A549 (cell line): ENCODE data around the gene UFM1. TPM values are rescaled to one million over a fixed set of nuclear protein-coding genes. Genes with fewer than 3 reads are reported as not detected.
"Not testable (repeated sequence)": the region's sequence is repeated elsewhere in the genome, so short reads cannot be mapped to it uniquely, and the experiment has no call there.

Experiments
- ATAC-seq, 2 experiments: fragments of 200-7000 bp in 1 of 2; fragments of >200 bp in 1 of 2; cut with Nextera tagmentation in 1 of 2; cut with Tn5 transposase in 1 of 2; 3 replicates each; pipeline versions ENCODE4 v1.8.0 to v1.9.1; 2018 to 2020; ENCODE audit warnings: mild to moderate bottlenecking in 1 of 2, moderate library complexity in 1 of 2
- CTCF ChIA-PET: fragments of 300-600 bp; sonication (Branson Sonifier 250); formaldehyde crosslinking; extraction: SDS; loops from one replicate; lab custom pipeline; 2021; ENCODE audit warnings: antibody characterized with exemption, inconsistent platforms; lab: Yijun Ruan, JAX
- POLR2A ChIA-PET: fragments of 350-600 bp; formaldehyde crosslinking; extraction: SDS; loops from one replicate; lab custom pipeline; 2021; ENCODE audit warnings: antibody characterized with exemption, inconsistent platforms; lab: Yijun Ruan, JAX
- DNase-seq, 2 experiments: peaks; one replicate each; pipeline versions ENCODE4 v3.0.0 to v3.0.0-alpha.2; 2011 to 2016; ENCODE audit warnings: low read depth in 1 of 2, low spot score in 1 of 2
- FAIRE-seq: peaks from 2 replicates; lab custom pipeline; 2011; peaks lifted over from hg19 to GRCh38; lab: Jason Lieb, UNC
- H3K27ac ChIP-seq, 2 experiments: fragments of >200 bp; sonication (Bioruptor Twin); formaldehyde crosslinking; 3 replicates each; pipeline ENCODE4 v1.5.1; 2016 to 2017
- H3K4me1 ChIP-seq: fragments of >200 bp; sonication (Bioruptor Twin); formaldehyde crosslinking; 3 replicates; pipeline ENCODE4 v1.6.1; 2016
- H3K4me2 ChIP-seq: fragments of >200 bp; sonication (Bioruptor Twin); formaldehyde crosslinking; 3 replicates; pipeline ENCODE4 v1.6.1; 2016
- H3K4me3 ChIP-seq: fragments of >200 bp; sonication (Bioruptor Twin); formaldehyde crosslinking; 3 replicates; pipeline ENCODE4 v1.5.1; 2016
- H3K9me3 ChIP-seq: fragments of >200 bp; sonication (Bioruptor Twin); formaldehyde crosslinking; 3 replicates; pipeline ENCODE4 v1.6.1; 2016
- BHLHE40 ChIP-seq: IDR thresholded peaks from 2 replicates; pipeline ENCODE4 v1.6.1; 2012; ENCODE audit warnings: low read depth, low read length, inconsistent platforms
- CBX8 ChIP-seq: fragments of 200-600 bp; sonication (generic); IDR thresholded peaks from 2 replicates; pipeline ENCODE4 v1.6.1; 2016
- CEBPB ChIP-seq, 2 experiments: fragments of >200 bp in 1 of 2; sonication (Bioruptor Twin) in 1 of 2; formaldehyde crosslinking in 1 of 2; IDR thresholded peaks; 2 replicates each; pipeline ENCODE4 v1.6.1; 2012 to 2016
- CHD2 ChIP-seq: fragments of 150-350 bp; IDR thresholded peaks from 2 replicates; pipeline ENCODE4 v1.6.1; 2014; ENCODE audit warnings: low read length; ENCODE audit not compliant: partially characterized antibody
- CHD4 ChIP-seq: fragments of 200-600 bp; sonication (generic); IDR thresholded peaks from 2 replicates; pipeline ENCODE4 v1.6.1; 2016; ENCODE audit warnings: antibody characterized with exemption, mild to moderate bottlenecking, borderline replicate concordance
- FOSB ChIP-seq: fragments of 250-450 bp; sonication (Bioruptor Pico); IDR thresholded peaks from 2 replicates; pipeline ENCODE4 v1.5.0; 2020; ENCODE audit warnings: mild to moderate bottlenecking, moderate library complexity
- GATA3 ChIP-seq: IDR thresholded peaks from 2 replicates; pipeline ENCODE4 v1.6.1; 2012; ENCODE audit warnings: borderline replicate concordance
- HDAC2 ChIP-seq: fragments of 200-600 bp; sonication (generic); IDR thresholded peaks from 2 replicates; pipeline ENCODE4 v1.6.1; 2016
- HOXB13 ChIP-seq: fragments of 250-450 bp; sonication (Bioruptor Pico); IDR thresholded peaks from 2 replicates; pipeline ENCODE4 v1.5.0; 2020; ENCODE audit warnings: low read depth, mild to moderate bottlenecking, moderate library complexity
- JUN ChIP-seq, 2 experiments: fragments of >200 bp; sonication (Bioruptor Twin); formaldehyde crosslinking; IDR thresholded peaks; 2 replicates in 1 of 2; 3 replicates in 1 of 2; pipeline ENCODE4 v1.6.1; 2016 to 2017
- KDM1A ChIP-seq: fragments of 200-600 bp; sonication (generic); IDR thresholded peaks from 2 replicates; pipeline ENCODE4 v1.6.1; 2016; ENCODE audit warnings: low read depth, mild to moderate bottlenecking
- KDM5A ChIP-seq: fragments of 200-600 bp; sonication (generic); IDR thresholded peaks from 2 replicates; pipeline ENCODE4 v1.6.1; 2016; ENCODE audit warnings: antibody characterized with exemption, mild to moderate bottlenecking
- MAFK ChIP-seq: fragments of 450-650 bp; IDR thresholded peaks from 2 replicates; pipeline ENCODE4 v1.6.1; 2014; ENCODE audit not compliant: partially characterized antibody
- MAX ChIP-seq: IDR thresholded peaks from 2 replicates; pipeline ENCODE4 v1.6.1; 2012
- NR3C1 ChIP-seq: fragments of >200 bp; sonication (Bioruptor Twin); formaldehyde crosslinking; IDR thresholded peaks from 3 replicates; pipeline ENCODE4 v1.6.1; 2017
- POLR2A ChIP-seq: IDR thresholded peaks from 2 replicates; pipeline ENCODE4 v1.6.1; 2012; ENCODE audit warnings: mild to moderate bottlenecking, low read length
- POLR2AphosphoS2 ChIP-seq: conservative IDR thresholded peaks from 2 replicates; pipeline ENCODE4 v1.6.1; 2012; ENCODE audit warnings: low read length, improper control_type of control experiment, inconsistent platforms
- RCOR1 ChIP-seq: fragments of 150-350 bp; IDR thresholded peaks from 2 replicates; pipeline ENCODE4 v1.6.1; 2014; ENCODE audit warnings: antibody characterized with exemption, low read length, low read depth
- REST ChIP-seq: fragments of 200-600 bp; sonication (generic); IDR thresholded peaks from 2 replicates; pipeline ENCODE4 v1.6.1; 2016; ENCODE audit warnings: antibody characterized with exemption, mild to moderate bottlenecking, moderate library complexity
- RFX5 ChIP-seq: fragments of 450-650 bp; IDR thresholded peaks from 2 replicates; pipeline ENCODE4 v1.7.1; 2014; ENCODE audit warnings: antibody characterized with exemption, mild to moderate bottlenecking, moderate library complexity
- SMC3 ChIP-seq: fragments of >200 bp; sonication (Bioruptor Twin); formaldehyde crosslinking; IDR thresholded peaks from 3 replicates; pipeline ENCODE4 v1.6.1; 2018; ENCODE audit warnings: inconsistent platforms
- SREBF2 ChIP-seq: fragments of 450-650 bp; IDR thresholded peaks from 2 replicates; pipeline ENCODE4 v1.6.1; 2014; ENCODE audit warnings: mild to moderate bottlenecking, moderate library complexity
- TP53 ChIP-seq: fragments of 250-450 bp; sonication (Bioruptor Pico); IDR thresholded peaks from 2 replicates; pipeline ENCODE4 v1.5.0; 2021; ENCODE audit warnings: mild to moderate bottlenecking, moderate library complexity
- ZSCAN20 ChIP-seq: fragments of 250-450 bp; sonication (Bioruptor Pico); IDR thresholded peaks from 2 replicates; pipeline ENCODE4 v1.8.0; 2022; ENCODE audit warnings: mild to moderate bottlenecking, moderate library complexity
- WGBS: methylation state at CpG from one replicate; pipeline ENCODE4 v1.1.6; 2017; ENCODE audit errors: missing lambda C conversion rate; 5-methylcytosine and 5-hydroxymethylcytosine counted together
- polyA plus RNA-seq, 4 experiments: library from polyadenylated mRNA; depleted of rRNA in 3 of 4; stranded (reverse); fragments of >200 nt; fragmentation: RNase III in 1 of 4; extraction: RNeasy Plus Mini Kit Qiagen cat#74134 plus additional on column Dnase treatment in 1 of 4; gene quantifications; 2 replicates in 3 of 4; 3 replicates in 1 of 4; pipeline ENCODE4 v1.2.3, GENCODE V29; 2011 to 2017

Gene UFM1
- polyA plus RNA-seq, 2 of the 4 experiments (the other 2 are of a cell fraction), result 35.7 to 67.6 TPM

GRCh38 chr13:38363219-38363618 lies 13.6 kb downstream of the UFM1 start:
- WGBS, result 97% methylated on average over 2 of the region's 2 CpGs

GRCh38 chr13:38363746-38364145 lies 14.1 kb downstream of the UFM1 start:
- CTCF ChIA-PET, H3K9me3 ChIP-seq, FAIRE-seq, DNase-seq, H3K27ac ChIP-seq, H3K4me3 ChIP-seq, H3K4me1 ChIP-seq, POLR2A ChIA-PET, ATAC-seq, H3K4me2 ChIP-seq: not testable (repeated sequence)
- WGBS, result no CpG with 5 or more reads among the region's 19 CpGs

More at GRCh38 chr13:38363219-38363618, 13.6 kb downstream of the UFM1 start:
- H3K27ac ChIP-seq, result no peak overlapping the region
- H3K4me1 ChIP-seq, result peaks cover 5% of the 10 kb centered on the region; the same call in 1 of the 3 replicates
- no peaks in the 10 kb centered on the region for H3K9me3 ChIP-seq
- POLR2A ChIA-PET, result no interaction called here
- H3K4me2 ChIP-seq, result no peak overlapping the region
- TF ChIP-seq SREBF2, result no peak
- TF ChIP-seq FOSB (CRISPR knock-in tag), result no peak
- TF ChIP-seq JUN (IDR thresholded peaks at IDR 0.05), result no peak
- no peak for TF ChIP-seq HDAC2
- TF ChIP-seq RCOR1, result no peak
- no peak for TF ChIP-seq CBX8
- TF ChIP-seq CEBPB (IDR thresholded peaks at IDR 0.05), result no peak
- TF ChIP-seq RFX5, result no peak
- TF ChIP-seq GATA3, result no peak
- no peak for TF ChIP-seq HOXB13 (CRISPR knock-in tag)
- TF ChIP-seq MAX, result no peak
- CTCF ChIA-PET, result no interaction called here
- FAIRE-seq, result no peak
- H3K4me3 ChIP-seq, result no peak overlapping the region
- no peak for ATAC-seq
- no peak for DNase-seq

- TF ChIP-seq SMC3 (no peak), CEBPB (IDR thresholded peaks at IDR 0.05) (no peak), POLR2A (no peak), MAX (no peak), CHD2 (no peak)
- H3K4me3 ChIP-seq, result no peak overlapping the region
- no peak overlapping the region for H3K27ac ChIP-seq
- H3K9me3 ChIP-seq, result no peaks in the 10 kb centered on the region
- peaks cover 1% of the 10 kb centered on the region; the same call in 1 of the 3 replicates for H3K4me1 ChIP-seq
- no peak for ATAC-seq
- no peak for FAIRE-seq
- POLR2A ChIA-PET, result no interaction called here
- CTCF ChIA-PET, result no interaction called here
- 77% methylated on average over 3 of the region's 3 CpGs for WGBS
- no peak overlapping the region for H3K4me2 ChIP-seq
- no peak for DNase-seq
Measured at GRCh38 chr13:38365661-38366060, 16.0 kb downstream of the UFM1 start.

GRCh38 chr13:38366954-38367645 lies 17.4 kb downstream of the UFM1 start:
- no peak for ATAC-seq
- no peak overlapping the region for H3K4me2 ChIP-seq
- no peak for TF ChIP-seq KDM5A
- no peak for TF ChIP-seq NR3C1
- no peak for TF ChIP-seq MAX
- TF ChIP-seq CHD4, result no peak
- no peak for TF ChIP-seq MAFK
- no peak for TF ChIP-seq REST
- TF ChIP-seq POLR2A, result no peak
- TF ChIP-seq HOXB13 (CRISPR knock-in tag), result no peak
- no peak for TF ChIP-seq POLR2AphosphoS2
- TF ChIP-seq TP53, result no peak
- no peak for TF ChIP-seq ZSCAN20 (CRISPR knock-in tag)
- TF ChIP-seq SREBF2, result no peak
- TF ChIP-seq BHLHE40, result no peak
- TF ChIP-seq KDM1A, result no peak
- no peak for DNase-seq
- ChIA-PET POLR2A (no interaction called here), CTCF (interaction anchor here (0.6 kb wide), 1 partner anchor 699 kb away, joined by 3 read pairs; no protein-coding TSS in a partner anchor)
- H3K9me3 ChIP-seq, result no peaks in the 10 kb centered on the region
- FAIRE-seq, result no peak
- 44% methylated on average over 3 of the region's 3 CpGs for WGBS
- H3K4me1 ChIP-seq, result no peaks in the 10 kb centered on the region
- no peak overlapping the region for H3K4me3 ChIP-seq
- H3K27ac ChIP-seq, result no peak overlapping the region
